Osteoblast (primary cell): Measurements from ENCODE around the gene MGAT4D. TPM values are rescaled to one million over a fixed set of nuclear protein-coding genes. Genes with fewer than 3 reads are reported as not detected.

Experiments
- DNase-seq: peaks from one replicate; pipeline ENCODE4 v3.0.0; 2011; ENCODE audit warnings: low spot score, mixed read lengths; ENCODE audit not compliant: insufficient read length; ENCODE audit errors: missing footprints
- H2AFZ ChIP-seq: 2 replicates; pipeline ENCODE4 v1.6.0; 2011; ENCODE audit warnings: mild to moderate bottlenecking, low read length
- H3K27ac ChIP-seq: 2 replicates; pipeline ENCODE4 v1.5.1; 2011; ENCODE audit warnings: mild to moderate bottlenecking, low read depth, low read length, moderate library complexity
- H3K27me3 ChIP-seq: 2 replicates; pipeline ENCODE4 v1.6.0; 2012; ENCODE audit warnings: mild to moderate bottlenecking, control low read depth, inconsistent platforms, low read length, moderate library complexity; ENCODE audit not compliant: insufficient read depth
- H3K36me3 ChIP-seq: 2 replicates; pipeline ENCODE4 v1.5.1; 2011; ENCODE audit warnings: mild to moderate bottlenecking, low read length, control low read depth, moderate library complexity; ENCODE audit not compliant: insufficient read depth
- H3K4me1 ChIP-seq: 2 replicates; pipeline ENCODE4 v1.5.1; 2011; ENCODE audit warnings: mild to moderate bottlenecking, low read length, control low read depth, moderate library complexity; ENCODE audit not compliant: insufficient read depth
- H3K4me2 ChIP-seq: 2 replicates; pipeline ENCODE4 v1.6.0; 2011; ENCODE audit warnings: mild to moderate bottlenecking, low read length; ENCODE audit not compliant: insufficient read depth
- H3K4me3 ChIP-seq: fragments of 200-600 bp; sonication (generic); 3 replicates; pipeline ENCODE4 v1.5.1; 2012; ENCODE audit warnings: mild to moderate bottlenecking, low read length, inconsistent platforms; ENCODE audit not compliant: insufficient read depth
- H3K79me2 ChIP-seq: 2 replicates; pipeline ENCODE4 v1.6.0; 2012; ENCODE audit warnings: mild to moderate bottlenecking, low read length, control low read depth, inconsistent platforms; ENCODE audit not compliant: insufficient read depth
- H3K9me3 ChIP-seq: 2 replicates; pipeline ENCODE4 v1.5.1; 2011; ENCODE audit warnings: low read depth, low read length, control low read depth
- H4K20me1 ChIP-seq: 2 replicates; pipeline ENCODE4 v1.6.0; 2012; ENCODE audit warnings: mild to moderate bottlenecking, low read length, control low read depth; ENCODE audit not compliant: insufficient read depth
- CTCF ChIP-seq: IDR thresholded peaks from 2 replicates; pipeline ENCODE4 v1.5.1; 2011; ENCODE audit warnings: mild to moderate bottlenecking, low read depth, low read length, moderate library complexity; ENCODE audit errors: extremely low read depth
- total RNA-seq: library from RNA; depleted of rRNA; stranded (reverse); fragments of >200 nt; gene quantifications from 2 replicates; pipeline ENCODE4 v1.2.3, GENCODE V29; 2012

Gene MGAT4D
- not detected in 2 replicates for total RNA-seq

GRCh38 chr4:140497747-140498636, at the start of gene MGAT4D:
Gene MGAT4D (minus strand): TSS chr4:140498293. CDS start chr4:140498222, 71 bp downstream.
- no peak within 1 kb of the TSS for H2AFZ ChIP-seq
- H3K4me1 ChIP-seq: no peaks in the 10 kb centered on the region
- peaks cover 55% of the 10 kb centered on the region for H3K27me3 ChIP-seq
- peak; percentile 72 for DNase-seq
- peak within 1 kb of the TSS; percentile 9 for H3K4me2 ChIP-seq
- no peaks in the 10 kb centered on the region for H4K20me1 ChIP-seq
- TF ChIP-seq CTCF: no peak
- no peaks in the 10 kb centered on the region for H3K9me3 ChIP-seq
- H3K4me3 ChIP-seq: no peak within 1 kb of the TSS
- no peaks in the 10 kb centered on the region for H3K79me2 ChIP-seq
- H3K27ac ChIP-seq: no peak within 1 kb of the TSS
- H3K36me3 ChIP-seq: no peaks in the 10 kb centered on the region

GRCh38 chr4:140533951-140534480, 35.9 kb upstream of the MGAT4D start:
- H3K79me2 ChIP-seq: no peaks in the 10 kb centered on the region
- TF ChIP-seq CTCF: no peak
- H3K27me3 ChIP-seq: no peaks in the 10 kb centered on the region
- peaks cover 7% of the 10 kb centered on the region for H3K4me1 ChIP-seq
- H2AFZ ChIP-seq: peak overlapping the region; percentile 13
- peak; percentile 57 for DNase-seq
- H4K20me1 ChIP-seq: no peaks in the 10 kb centered on the region
- peak overlapping the region; percentile 63 for H3K27ac ChIP-seq
- no peak overlapping the region for H3K4me2 ChIP-seq
- no peak overlapping the region for H3K4me3 ChIP-seq
- H3K36me3 ChIP-seq: peaks cover 6% of the 10 kb centered on the region
- no peaks in the 10 kb centered on the region for H3K9me3 ChIP-seq

- peaks cover 12% of the 10 kb centered on the region for H3K36me3 ChIP-seq
- no peaks in the 10 kb centered on the region for H4K20me1 ChIP-seq
- no peak overlapping the region for H3K4me3 ChIP-seq
- H3K4me2 ChIP-seq: no peak overlapping the region
- no peaks in the 10 kb centered on the region for H3K27me3 ChIP-seq
- H2AFZ ChIP-seq: no peak overlapping the region
- H3K79me2 ChIP-seq: peaks cover 22% of the 10 kb centered on the region
- H3K4me1 ChIP-seq: peaks cover 14% of the 10 kb centered on the region
- H3K9me3 ChIP-seq: no peaks in the 10 kb centered on the region
- H3K27ac ChIP-seq: no peak overlapping the region
- TF ChIP-seq CTCF: no peak
- DNase-seq: no peak
Measured at GRCh38 chr4:140529434-140529833, 31.3 kb upstream of the MGAT4D start.
